ENCODE results near the gene RIPK1. TPM values are rescaled to one million over a fixed set of nuclear protein-coding genes. Genes with fewer than 3 reads are reported as not detected.

RIPK1 gene
- total and polyA plus RNA-seq, 9 of the 15 experiments (the other 6 are each of a cell fraction or from before 2014, with no cell fraction given): 3.8 to 24.9 (median 17.7) TPM

DNA sequence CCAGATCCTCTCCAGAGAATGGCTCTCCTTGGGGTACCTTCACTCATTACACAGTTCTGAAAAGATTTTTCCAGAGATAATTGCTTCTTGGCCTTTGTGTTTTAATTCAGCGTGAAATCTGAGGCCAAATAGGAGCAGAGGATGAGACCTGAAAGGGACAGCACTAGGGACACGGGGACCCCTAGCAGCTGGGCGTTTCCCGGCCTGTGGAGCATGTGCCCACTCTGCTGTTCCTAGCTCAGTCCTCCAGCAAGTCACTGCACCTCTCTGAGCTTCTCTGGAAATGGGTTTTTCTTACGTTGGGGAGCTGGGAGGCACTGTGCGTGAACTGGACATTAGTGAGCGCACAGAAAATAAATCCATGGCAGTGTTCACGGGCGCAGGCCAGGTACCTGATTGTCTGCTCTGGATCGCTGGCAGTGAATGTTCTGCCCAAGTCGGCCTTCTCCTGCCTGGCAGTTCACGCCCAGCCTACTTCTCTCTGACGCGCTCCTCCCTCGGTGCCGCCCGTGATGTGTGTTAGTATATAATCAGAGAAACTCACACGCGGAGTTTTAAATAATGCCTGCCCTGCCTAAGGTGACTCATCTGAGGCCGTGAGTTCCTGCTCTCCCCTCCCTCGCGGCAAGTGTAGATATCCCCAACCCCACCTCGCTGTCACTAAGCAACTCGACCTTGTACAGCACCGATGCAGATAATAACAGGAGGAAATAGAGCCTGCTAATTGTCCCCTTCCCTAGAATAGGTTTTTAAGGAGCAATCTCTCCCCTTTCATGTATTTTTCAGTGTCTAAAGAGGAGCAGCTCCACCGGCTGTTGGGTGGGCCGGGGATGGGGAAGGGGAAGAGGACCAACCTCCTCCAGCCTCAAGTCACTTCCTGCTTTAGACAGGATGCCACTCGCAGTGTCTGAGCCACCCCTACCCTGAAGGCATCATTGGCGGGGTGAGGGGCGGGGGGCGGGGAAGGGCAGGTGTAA lies 91.8 kb downstream of the RIPK1 start (continued):
- TF ChIP-seq, protein P1, sequence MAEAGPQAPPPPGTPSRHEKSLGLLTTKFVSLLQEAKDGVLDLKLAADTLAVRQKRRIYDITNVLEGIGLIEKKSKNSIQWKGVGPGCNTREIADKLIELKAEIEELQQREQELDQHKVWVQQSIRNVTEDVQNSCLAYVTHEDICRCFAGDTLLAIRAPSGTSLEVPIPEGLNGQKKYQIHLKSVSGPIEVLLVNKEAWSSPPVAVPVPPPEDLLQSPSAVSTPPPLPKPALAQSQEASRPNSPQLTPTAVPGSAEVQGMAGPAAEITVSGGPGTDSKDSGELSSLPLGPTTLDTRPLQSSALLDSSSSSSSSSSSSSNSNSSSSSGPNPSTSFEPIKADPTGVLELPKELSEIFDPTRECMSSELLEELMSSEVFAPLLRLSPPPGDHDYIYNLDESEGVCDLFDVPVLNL (CRISPR knock-in tag; IDR thresholded peaks at IDR 0.05; ENCODE audit: low read depth): 0 out of 2 replicates have a peak, but pooled peaks have one; percentile 37
- TF ChIP-seq ILF3 (IDR thresholded peaks at IDR 0.05; ENCODE audit: borderline replicate concordance): no peak; the same call in 1 of the 2 replicates
- TF ChIP-seq ZBTB1 (CRISPR knock-in tag; IDR thresholded peaks at IDR 0.05; ENCODE audit: borderline replicate concordance, low read depth): no peak
- no peak for TF ChIP-seq ASH1L (IDR thresholded peaks at IDR 0.05; ENCODE audit: borderline replicate concordance, low read depth, partially characterized antibody)
- no peak for TF ChIP-seq ZNF431 (CRISPR knock-in tag; IDR thresholded peaks at IDR 0.05)
- TF ChIP-seq, protein P2, sequence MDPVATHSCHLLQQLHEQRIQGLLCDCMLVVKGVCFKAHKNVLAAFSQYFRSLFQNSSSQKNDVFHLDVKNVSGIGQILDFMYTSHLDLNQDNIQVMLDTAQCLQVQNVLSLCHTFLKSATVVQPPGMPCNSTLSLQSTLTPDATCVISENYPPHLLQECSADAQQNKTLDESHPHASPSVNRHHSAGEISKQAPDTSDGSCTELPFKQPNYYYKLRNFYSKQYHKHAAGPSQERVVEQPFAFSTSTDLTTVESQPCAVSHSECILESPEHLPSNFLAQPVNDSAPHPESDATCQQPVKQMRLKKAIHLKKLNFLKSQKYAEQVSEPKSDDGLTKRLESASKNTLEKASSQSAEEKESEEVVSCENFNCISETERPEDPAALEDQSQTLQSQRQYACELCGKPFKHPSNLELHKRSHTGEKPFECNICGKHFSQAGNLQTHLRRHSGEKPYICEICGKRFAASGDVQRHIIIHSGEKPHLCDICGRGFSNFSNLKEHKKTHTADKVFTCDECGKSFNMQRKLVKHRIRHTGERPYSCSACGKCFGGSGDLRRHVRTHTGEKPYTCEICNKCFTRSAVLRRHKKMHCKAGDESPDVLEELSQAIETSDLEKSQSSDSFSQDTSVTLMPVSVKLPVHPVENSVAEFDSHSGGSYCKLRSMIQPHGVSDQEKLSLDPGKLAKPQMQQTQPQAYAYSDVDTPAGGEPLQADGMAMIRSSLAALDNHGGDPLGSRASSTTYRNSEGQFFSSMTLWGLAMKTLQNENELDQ (CRISPR knock-in tag; IDR thresholded peaks at IDR 0.05; ENCODE audit: borderline replicate concordance): no peak
- TF ChIP-seq SRSF3 (IDR thresholded peaks at IDR 0.05; ENCODE audit: insufficient read depth, low read length): no peak
- TF ChIP-seq NFYB (IDR thresholded peaks at IDR 0.05; ENCODE audit: extremely low read depth, insufficient read length): no peak
- no peak for TF ChIP-seq PHB2 (IDR thresholded peaks at IDR 0.05; ENCODE audit: low read depth)
- no peak for TF ChIP-seq ARID2 (IDR thresholded peaks at IDR 0.05)
- TF ChIP-seq MXI1 (IDR thresholded peaks at IDR 0.05; ENCODE audit: low read depth, low read length): peak; percentile 82
- peak; percentile 19 for TF ChIP-seq KDM5B (IDR thresholded peaks at IDR 0.05; ENCODE audit: insufficient replicate concordance, low read depth, low read length)
- TF ChIP-seq, protein P3, sequence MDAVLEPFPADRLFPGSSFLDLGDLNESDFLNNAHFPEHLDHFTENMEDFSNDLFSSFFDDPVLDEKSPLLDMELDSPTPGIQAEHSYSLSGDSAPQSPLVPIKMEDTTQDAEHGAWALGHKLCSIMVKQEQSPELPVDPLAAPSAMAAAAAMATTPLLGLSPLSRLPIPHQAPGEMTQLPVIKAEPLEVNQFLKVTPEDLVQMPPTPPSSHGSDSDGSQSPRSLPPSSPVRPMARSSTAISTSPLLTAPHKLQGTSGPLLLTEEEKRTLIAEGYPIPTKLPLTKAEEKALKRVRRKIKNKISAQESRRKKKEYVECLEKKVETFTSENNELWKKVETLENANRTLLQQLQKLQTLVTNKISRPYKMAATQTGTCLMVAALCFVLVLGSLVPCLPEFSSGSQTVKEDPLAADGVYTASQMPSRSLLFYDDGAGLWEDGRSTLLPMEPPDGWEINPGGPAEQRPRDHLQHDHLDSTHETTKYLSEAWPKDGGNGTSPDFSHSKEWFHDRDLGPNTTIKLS (IDR thresholded peaks at IDR 0.05; ENCODE audit: borderline replicate concordance, low read depth): no peak
- TF ChIP-seq, protein P4, sequence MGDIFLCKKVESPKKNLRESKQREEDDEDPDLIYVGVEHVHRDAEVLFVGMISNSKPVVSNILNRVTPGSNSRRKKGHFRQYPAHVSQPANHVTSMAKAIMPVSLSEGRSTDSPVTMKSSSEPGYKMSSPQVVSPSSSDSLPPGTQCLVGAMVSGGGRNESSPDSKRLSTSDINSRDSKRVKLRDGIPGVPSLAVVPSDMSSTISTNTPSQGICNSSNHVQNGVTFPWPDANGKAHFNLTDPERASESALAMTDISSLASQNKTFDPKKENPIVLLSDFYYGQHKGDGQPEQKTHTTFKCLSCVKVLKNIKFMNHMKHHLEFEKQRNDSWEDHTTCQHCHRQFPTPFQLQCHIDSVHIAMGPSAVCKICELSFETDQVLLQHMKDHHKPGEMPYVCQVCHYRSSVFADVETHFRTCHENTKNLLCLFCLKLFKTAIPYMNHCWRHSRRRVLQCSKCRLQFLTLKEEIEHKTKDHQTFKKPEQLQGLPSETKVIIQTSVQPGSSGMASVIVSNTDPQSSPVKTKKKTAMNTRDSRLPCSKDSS (IDR thresholded peaks at IDR 0.05; ENCODE audit: low read depth, partially characterized antibody): no peak
- TF ChIP-seq, protein P5, sequence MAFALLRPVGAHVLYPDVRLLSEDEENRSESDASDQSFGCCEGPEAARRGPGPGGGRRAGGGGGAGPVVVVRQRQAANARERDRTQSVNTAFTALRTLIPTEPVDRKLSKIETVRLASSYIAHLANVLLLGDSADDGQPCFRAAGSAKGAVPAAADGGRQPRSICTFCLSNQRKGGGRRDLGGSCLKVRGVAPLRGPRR (CRISPR knock-in tag; IDR thresholded peaks at IDR 0.05): no peak
